KMS-11 (cell line): Measurements from ENCODE around the gene AOPEP.

ENCODE experiments used
- H2AFZ ChIP-seq: fragments of 200-600 bp; sonication (generic); 2 replicates; pipeline ENCODE4 v1.6.1; 2016; ENCODE audit warnings: antibody characterized with exemption, mixed run types, low read depth
- H3K27ac ChIP-seq: fragments of 200-600 bp; sonication (generic); 2 replicates; pipeline ENCODE4 v1.6.1; 2016; ENCODE audit warnings: mild to moderate bottlenecking, mixed run types
- H3K27me3 ChIP-seq: fragments of 200-600 bp; sonication (generic); 2 replicates; pipeline ENCODE4 v1.6.1; 2017; ENCODE audit warnings: mild to moderate bottlenecking, low read depth, mixed run types, moderate library complexity; ENCODE audit not compliant: insufficient read depth
- H3K36me3 ChIP-seq: fragments of 200-600 bp; sonication (generic); 2 replicates; pipeline ENCODE4 v1.6.1; 2017; ENCODE audit warnings: mild to moderate bottlenecking, mixed run types; ENCODE audit not compliant: insufficient read depth
- H3K4me1 ChIP-seq: fragments of 200-600 bp; sonication (generic); 2 replicates; pipeline ENCODE4 v1.6.1; 2016; ENCODE audit warnings: mild to moderate bottlenecking, low read depth, mixed run types; ENCODE audit not compliant: poor library complexity, severe bottlenecking
- H3K4me2 ChIP-seq: fragments of 200-600 bp; sonication (generic); 2 replicates; pipeline ENCODE4 v1.7.0; 2016; ENCODE audit warnings: mild to moderate bottlenecking, mixed run types
- H3K4me3 ChIP-seq: fragments of 200-600 bp; sonication (generic); IDR thresholded peaks from 2 replicates; pipeline ENCODE4 v1.6.1; 2017; ENCODE audit warnings: low read depth, low read length, mixed read lengths; ENCODE audit not compliant: insufficient read depth
- H3K79me2 ChIP-seq: fragments of 200-600 bp; sonication (generic); 2 replicates; pipeline ENCODE4 v1.6.1; 2016; ENCODE audit warnings: low read depth, mixed run types; ENCODE audit not compliant: insufficient read depth
- H3K9ac ChIP-seq: fragments of 200-600 bp; sonication (generic); 2 replicates; pipeline ENCODE4 v1.6.1; 2016; ENCODE audit warnings: mild to moderate bottlenecking, mixed run types
- H4K20me1 ChIP-seq: fragments of 200-600 bp; sonication (generic); 2 replicates; pipeline ENCODE4 v1.6.1; 2016; ENCODE audit warnings: mild to moderate bottlenecking, mixed run types; ENCODE audit not compliant: insufficient read depth
- TF ChIP-seq, protein P1 (sequence below): fragments of 200-600 bp; sonication (generic); conservative IDR thresholded peaks from 2 replicates; pipeline ENCODE4 v1.6.1; 2017; ENCODE audit warnings: low read depth, mild to moderate bottlenecking, antibody characterized with exemption, low read length, moderate library complexity, mixed read lengths

AOPEP gene

DNA sequence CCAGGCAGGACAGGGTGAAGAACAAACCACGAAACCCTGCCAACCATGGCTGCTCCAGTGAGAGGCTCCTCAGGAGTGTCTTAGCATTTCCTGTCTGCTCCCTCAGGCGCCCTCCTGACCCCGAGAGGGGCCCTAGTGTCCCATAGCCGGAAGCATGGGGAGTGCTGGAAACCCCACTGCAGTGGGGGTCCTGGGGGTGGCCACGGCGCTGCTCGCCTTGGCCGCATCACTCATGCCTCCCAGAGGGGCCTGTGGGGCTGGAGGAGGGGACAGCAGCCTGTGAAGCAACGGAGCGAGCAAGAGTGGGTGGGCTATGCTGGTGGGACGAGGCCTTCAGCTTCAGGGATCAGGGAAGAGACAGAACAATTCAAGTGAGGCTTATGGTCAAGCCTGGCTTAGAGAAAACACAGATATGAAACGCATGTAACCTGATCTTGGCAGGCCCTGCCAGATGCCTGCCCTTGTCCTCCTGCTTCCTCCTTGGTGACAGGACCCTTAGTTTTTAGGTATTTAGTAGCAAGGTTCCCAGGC lies 372.0 kb downstream of the AOPEP start:
- H3K4me2 ChIP-seq: no peak overlapping the region
- H3K79me2 ChIP-seq: no peaks in the 10 kb centered on the region
- no peaks in the 10 kb centered on the region for H3K36me3 ChIP-seq
- H3K4me3 ChIP-seq: no peak overlapping the region
- no peaks in the 10 kb centered on the region for H4K20me1 ChIP-seq
- TF ChIP-seq, protein P1, sequence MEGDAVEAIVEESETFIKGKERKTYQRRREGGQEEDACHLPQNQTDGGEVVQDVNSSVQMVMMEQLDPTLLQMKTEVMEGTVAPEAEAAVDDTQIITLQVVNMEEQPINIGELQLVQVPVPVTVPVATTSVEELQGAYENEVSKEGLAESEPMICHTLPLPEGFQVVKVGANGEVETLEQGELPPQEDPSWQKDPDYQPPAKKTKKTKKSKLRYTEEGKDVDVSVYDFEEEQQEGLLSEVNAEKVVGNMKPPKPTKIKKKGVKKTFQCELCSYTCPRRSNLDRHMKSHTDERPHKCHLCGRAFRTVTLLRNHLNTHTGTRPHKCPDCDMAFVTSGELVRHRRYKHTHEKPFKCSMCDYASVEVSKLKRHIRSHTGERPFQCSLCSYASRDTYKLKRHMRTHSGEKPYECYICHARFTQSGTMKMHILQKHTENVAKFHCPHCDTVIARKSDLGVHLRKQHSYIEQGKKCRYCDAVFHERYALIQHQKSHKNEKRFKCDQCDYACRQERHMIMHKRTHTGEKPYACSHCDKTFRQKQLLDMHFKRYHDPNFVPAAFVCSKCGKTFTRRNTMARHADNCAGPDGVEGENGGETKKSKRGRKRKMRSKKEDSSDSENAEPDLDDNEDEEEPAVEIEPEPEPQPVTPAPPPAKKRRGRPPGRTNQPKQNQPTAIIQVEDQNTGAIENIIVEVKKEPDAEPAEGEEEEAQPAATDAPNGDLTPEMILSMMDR: no peak
- no peak overlapping the region for H3K9ac ChIP-seq
- H3K4me1 ChIP-seq: no peaks in the 10 kb centered on the region
- no peaks in the 10 kb centered on the region for H3K27me3 ChIP-seq
- no peak overlapping the region for H2AFZ ChIP-seq
- H3K27ac ChIP-seq: no peak overlapping the region

DNA sequence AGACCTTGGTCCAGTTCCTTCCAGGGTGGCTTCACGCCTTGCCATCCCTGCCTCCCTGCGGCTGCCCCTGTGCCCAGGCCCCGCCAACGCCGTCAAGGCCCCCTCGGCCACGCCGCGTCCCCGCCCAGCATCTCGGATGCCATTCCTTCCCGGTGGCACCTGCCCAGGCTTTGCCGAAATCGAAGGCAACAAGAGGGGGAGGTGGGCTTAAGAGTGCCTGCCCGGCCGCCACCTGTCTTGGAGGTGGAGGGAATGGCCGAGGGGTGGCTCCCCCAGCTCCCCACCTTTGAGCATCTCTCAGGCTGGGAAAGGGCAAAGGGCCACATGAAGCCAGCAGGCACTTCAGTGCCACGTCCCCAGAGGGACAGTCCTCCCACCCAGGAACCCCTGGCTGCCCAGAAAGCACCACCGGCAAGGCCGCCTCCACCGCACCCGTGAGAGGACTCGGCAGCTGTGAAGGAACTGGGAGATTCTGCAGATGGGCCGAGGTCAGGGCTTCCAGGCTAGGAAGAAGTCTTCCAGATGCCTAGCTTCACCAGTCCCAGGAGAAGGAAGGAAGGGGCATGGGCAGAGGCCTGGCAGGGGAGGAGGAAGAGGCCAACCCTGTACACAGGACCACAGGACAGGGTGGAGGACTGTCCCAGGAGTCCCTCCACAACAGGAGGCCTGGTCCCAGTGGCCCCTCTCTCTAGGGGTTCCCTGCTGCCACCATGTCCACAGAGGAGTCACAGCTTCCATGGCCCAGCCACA lies 373.0 kb downstream of the AOPEP start:
- TF ChIP-seq, protein P1: no peak
- Histone ChIP-seq H2AFZ (no peak overlapping the region), H3K9ac (no peak overlapping the region), H3K27me3 (no peaks in the 10 kb centered on the region), H3K4me3 (no peak overlapping the region), H3K4me2 (no peak overlapping the region), H4K20me1 (no peaks in the 10 kb centered on the region), H3K36me3 (no peaks in the 10 kb centered on the region), H3K79me2 (no peaks in the 10 kb centered on the region), H3K27ac (no peak overlapping the region), H3K4me1 (no peaks in the 10 kb centered on the region)

DNA sequence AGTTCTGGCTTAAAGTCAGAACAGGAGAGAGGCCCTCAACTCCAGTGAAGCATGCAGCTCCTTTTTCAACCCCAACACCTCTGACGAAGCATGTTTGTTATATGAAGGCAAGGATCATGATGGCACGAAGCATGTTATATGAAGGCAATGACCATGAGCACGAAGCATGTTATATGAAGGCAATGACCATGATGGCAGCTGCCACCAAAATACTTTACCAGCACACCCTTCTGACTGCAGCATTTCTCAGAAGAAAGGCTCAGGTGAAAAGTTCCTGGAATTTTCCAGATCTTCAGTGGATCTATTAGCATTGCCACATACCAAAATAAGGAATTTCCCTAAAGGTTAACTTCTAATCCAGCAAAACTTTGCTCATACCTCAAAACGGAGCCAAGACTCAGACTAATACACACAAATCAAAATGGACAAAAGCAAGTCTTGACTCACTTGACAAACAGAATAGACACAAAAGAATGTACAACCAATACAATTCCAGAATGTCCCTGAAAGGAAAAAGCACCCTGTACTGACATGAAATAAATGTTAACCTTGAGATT lies 373.6 kb downstream of the AOPEP start:
- H4K20me1 ChIP-seq: no peaks in the 10 kb centered on the region
- H3K36me3 ChIP-seq: no peaks in the 10 kb centered on the region
- H3K4me3 ChIP-seq: no peak overlapping the region
- no peak overlapping the region for H2AFZ ChIP-seq
- no peak overlapping the region for H3K27ac ChIP-seq
- H3K4me2 ChIP-seq: no peak overlapping the region
- no peaks in the 10 kb centered on the region for H3K4me1 ChIP-seq
- no peaks in the 10 kb centered on the region for H3K79me2 ChIP-seq
- H3K9ac ChIP-seq: no peak overlapping the region
- TF ChIP-seq, protein P1: no peak
- no peaks in the 10 kb centered on the region for H3K27me3 ChIP-seq

DNA sequence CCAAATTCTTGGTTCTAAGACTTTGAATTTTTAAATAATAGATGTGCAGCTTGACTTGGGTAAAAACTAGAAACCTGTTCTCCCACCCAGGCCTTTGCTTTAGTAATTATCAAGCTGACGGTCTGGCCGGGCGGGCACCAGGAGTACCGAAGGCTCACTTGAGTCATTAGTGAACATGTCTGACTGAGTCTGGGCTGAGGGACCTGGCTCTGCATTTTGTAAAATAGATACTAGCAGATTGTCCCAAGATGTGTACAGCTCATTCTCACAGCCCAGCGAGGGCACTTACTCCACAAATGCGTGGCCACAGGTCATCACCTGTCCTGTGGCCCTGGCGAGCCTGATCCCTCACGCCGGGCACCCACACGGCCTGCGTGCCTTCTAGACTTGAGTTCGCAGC lies 374.8 kb downstream of the AOPEP start:
- Histone ChIP-seq H3K36me3 (no peaks in the 10 kb centered on the region), H4K20me1 (no peaks in the 10 kb centered on the region), H3K27ac (no peak overlapping the region), H2AFZ (no peak overlapping the region), H3K4me3 (no peak overlapping the region), H3K4me2 (no peak overlapping the region), H3K4me1 (no peaks in the 10 kb centered on the region), H3K9ac (no peak overlapping the region), H3K27me3 (no peaks in the 10 kb centered on the region), H3K79me2 (no peaks in the 10 kb centered on the region)
- TF ChIP-seq, protein P1: no peak
